GM12878 (cell line): ENCODE measurements around the gene CYP24A1. TPM values are rescaled to one million over a fixed set of nuclear protein-coding genes. Genes with fewer than 3 reads are reported as not detected.
A peak's percentile ranks its signal among the peaks of the same experiment; 100 is the strongest.

Experiments
- ATAC-seq: fragments of 200-7000 bp; cut with Tn5 transposase; 3 replicates; pipeline ENCODE4 v1.9.1; 2020; ENCODE audit warnings: mild to moderate bottlenecking, moderate library complexity
- BruUV-seq: library from RNA; stranded (reverse); fragments of 400-500 nt; replicated peaks from 2 replicates; lab custom pipeline; 2021; lab: Mats Ljungman, UMichigan
- CTCF ChIA-PET: fragments of 300-600 bp; sonication (Branson Sonifier 250); formaldehyde crosslinking; extraction: SDS; loops from one replicate; lab custom pipeline; 2021; ENCODE audit warnings: inconsistent platforms; lab: Yijun Ruan, JAX
- POLR2A ChIA-PET: fragments of 350-600 bp; formaldehyde crosslinking; extraction: SDS; loops from one replicate; lab custom pipeline; 2021; ENCODE audit warnings: inconsistent platforms; lab: Charles Lee
- RAD21 ChIA-PET: fragments of 300-600 bp; sonication (Branson Sonifier 250); formaldehyde crosslinking; loops from one replicate; lab custom pipeline; 2023; ENCODE audit warnings: antibody characterized with exemption; ENCODE audit not compliant: unreplicated experiment; lab: Charles Lee
- SMC1A ChIA-PET: fragments of 300-600 bp; sonication (Branson Sonifier 250); formaldehyde crosslinking; loops from one replicate; lab custom pipeline; 2023; ENCODE audit not compliant: unreplicated experiment, uncharacterized antibody; lab: Charles Lee
- DNase-seq: peaks from one replicate; pipeline ENCODE4 v3.0.0-alpha.2; 2011; ENCODE audit warnings: low read depth, low spot score
- FAIRE-seq: peaks from 3 replicates; lab custom pipeline; 2011; peaks lifted over from hg19 to GRCh38; lab: Jason Lieb, UNC
- H2AFZ ChIP-seq: 2 replicates; pipeline ENCODE4 v1.6.0; 2011; ENCODE audit warnings: low read depth, low read length, control low read depth; ENCODE audit not compliant: control insufficient read depth
- H3K27ac ChIP-seq: 2 replicates; pipeline ENCODE4 v1.5.1; 2011; ENCODE audit warnings: control low read depth; ENCODE audit not compliant: control insufficient read depth, insufficient read depth
- H3K27me3 ChIP-seq, 2 experiments: replicated peaks in 1 of 2; 2 replicates each; pipeline versions ENCODE4 v1.6.0 to v1.6.1; 2011; ENCODE audit warnings: low read length in 1 of 2; ENCODE audit not compliant: control insufficient read depth in 2 of 2, insufficient read depth in 2 of 2
- H3K36me3 ChIP-seq, 2 experiments: 2 replicates each; pipeline ENCODE4 v1.5.1; 2011; ENCODE audit warnings: low read length in 1 of 2; ENCODE audit not compliant: control insufficient read depth in 2 of 2, insufficient read depth in 2 of 2
- H3K4me1 ChIP-seq: 2 replicates; pipeline ENCODE4 v1.6.1; 2011; ENCODE audit warnings: mild to moderate bottlenecking, low read length, moderate library complexity, mixed read lengths; ENCODE audit not compliant: control insufficient read depth, insufficient read depth
- H3K4me2 ChIP-seq: 2 replicates; pipeline ENCODE4 v1.6.0; 2011; ENCODE audit warnings: control low read depth; ENCODE audit not compliant: control insufficient read depth, insufficient read depth
- H3K4me3 ChIP-seq: fragments of 200-600 bp; sonication (generic); 2 replicates; pipeline ENCODE4 v1.5.1; 2016
- H3K79me2 ChIP-seq: 2 replicates; pipeline ENCODE4 v1.6.0; 2011; ENCODE audit warnings: low read length; ENCODE audit not compliant: control insufficient read depth, insufficient read depth
- H3K9ac ChIP-seq: 2 replicates; pipeline ENCODE4 v1.8.0; 2011; ENCODE audit warnings: low read length, control low read depth, mixed read lengths; ENCODE audit not compliant: control insufficient read depth, insufficient read depth
- H3K9me3 ChIP-seq: replicated peaks from 3 replicates; pipeline ENCODE4 v1.5.1; 2011; ENCODE audit warnings: mild to moderate bottlenecking, low read length; ENCODE audit not compliant: control insufficient read depth, insufficient read depth
- H4K20me1 ChIP-seq: 2 replicates; pipeline ENCODE4 v1.6.0; 2011; ENCODE audit not compliant: control insufficient read depth, insufficient read depth
- ELK1 ChIP-seq: IDR thresholded peaks from 2 replicates; pipeline ENCODE4 v1.6.1; 2012; ENCODE audit warnings: low read depth, low read length, improper control_type of control experiment
- NFXL1 ChIP-seq: fragments of 450-650 bp; IDR thresholded peaks from 2 replicates; pipeline ENCODE4 v1.6.1; 2017; ENCODE audit warnings: antibody characterized with exemption, mild to moderate bottlenecking, borderline replicate concordance
- NFYB ChIP-seq: IDR thresholded peaks from 2 replicates; pipeline ENCODE4 v1.6.1; 2011; ENCODE audit warnings: low read depth, mild to moderate bottlenecking, low read length, improper control_type of control experiment, moderate library complexity; ENCODE audit not compliant: insufficient read depth
- RELB ChIP-seq: fragments of 450-650 bp; IDR thresholded peaks from 2 replicates; pipeline ENCODE4 v1.6.1; 2017; ENCODE audit warnings: low read depth, mild to moderate bottlenecking, moderate library complexity
- WGBS: methylation state at CpG from one replicate; pipeline ENCODE4 v1.1.6; 2016; ENCODE audit warnings: low lambda C conversion rate; ENCODE audit not compliant: insufficient replicate concordance, insufficient coverage; ENCODE audit errors: missing lambda C conversion rate; 5-methylcytosine and 5-hydroxymethylcytosine counted together
- in situ Hi-C: fragments of 300-500 bp; cut with MboI; formaldehyde crosslinking; loops from 9 replicates; pipeline ENCODE4 v1.14.3; 2018; ENCODE audit warnings: mixed read lengths
- intact Hi-C: fragments of 100-400 bp; cut with micrococcal nuclease; formaldehyde crosslinking; loops from one replicate; pipeline ENCODE4 v1.14.2; 2022; ENCODE audit not compliant: unreplicated experiment
- polyA plus RNA-seq, 11 experiments: library from polyadenylated mRNA; depleted of rRNA in 4 of 11; unstranded in 6 of 11; stranded (reverse) in 5 of 11; fragments of >200 nt; fragmentation: Nextera tagmentation in 4 of 11; fragmentation: Illumina TruSeq in 1 of 11; extraction: Ambion mirVana in 4 of 11; extraction: Trizol in 1 of 11; gene quantifications; 1 replicate in 1 of 11; 2 replicates in 10 of 11; pipeline versions ENCODE4 v1.2.1 to v1.2.3, GENCODE V29; 2011 to 2016; ENCODE audit warnings: inconsistent platforms in 2 of 11, missing spikeins in 2 of 11, low read depth in 1 of 11
- total RNA-seq, 4 experiments: library from RNA; depleted of rRNA in 3 of 4; stranded (reverse); fragments of >200 nt in 3 of 4; fragmentation: Illumina TruSeq in 1 of 4; extraction: Trizol in 1 of 4; gene quantifications; 2 replicates each; pipeline versions ENCODE4 v1.2.1 to v1.2.3, GENCODE V29; 2013 to 2021
- TF ChIP-seq, protein P1 (sequence below): fragments of 450-650 bp; IDR thresholded peaks from 2 replicates; pipeline ENCODE4 v1.6.1; 2018; ENCODE audit warnings: mild to moderate bottlenecking, low read depth, moderate library complexity; ENCODE audit not compliant: partially characterized antibody

Gene CYP24A1
- total and polyA plus RNA-seq, 10 of the 15 experiments (the other 5 are each of a cell fraction or from before 2014, with no cell fraction given), result 0.69 TPM; not detected in 9

DNA sequence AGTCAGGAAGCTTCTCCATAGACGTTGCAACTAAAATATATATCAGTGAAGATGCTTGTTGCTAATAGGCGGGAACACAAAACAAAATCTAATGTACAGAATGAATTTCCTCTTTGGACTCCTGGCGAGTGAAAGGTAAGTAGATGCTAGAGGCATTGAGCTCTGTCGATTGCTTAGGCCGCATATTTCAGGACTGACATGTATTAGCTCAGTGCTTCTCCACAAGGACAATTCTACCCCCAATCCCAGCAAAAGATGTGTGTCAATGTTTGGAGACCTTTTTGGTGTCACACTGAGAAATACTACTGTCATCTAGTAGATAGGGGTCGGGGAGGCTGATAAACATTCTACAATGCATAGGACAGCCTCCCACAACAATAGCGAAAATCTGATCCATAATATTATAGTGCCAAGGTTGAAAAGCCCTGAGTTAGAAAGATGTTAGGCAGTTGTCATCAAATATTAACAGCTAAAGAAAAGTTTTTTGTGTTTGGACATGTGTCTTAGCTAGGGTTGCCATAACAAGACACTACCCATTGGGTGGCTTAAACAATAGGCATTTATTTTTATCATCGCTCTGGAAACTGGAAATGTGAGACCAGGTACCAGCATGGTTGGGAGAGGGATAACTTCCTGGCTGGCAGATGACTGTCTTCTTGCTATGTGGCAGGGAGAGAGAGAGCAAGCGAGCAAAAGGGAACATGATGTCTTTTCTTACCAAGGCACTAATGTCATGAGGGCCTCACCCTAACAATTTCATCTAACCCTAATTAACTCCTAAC is 55.4 kb downstream of the CYP24A1 start (continued):
- TF ChIP-seq, protein P1, sequence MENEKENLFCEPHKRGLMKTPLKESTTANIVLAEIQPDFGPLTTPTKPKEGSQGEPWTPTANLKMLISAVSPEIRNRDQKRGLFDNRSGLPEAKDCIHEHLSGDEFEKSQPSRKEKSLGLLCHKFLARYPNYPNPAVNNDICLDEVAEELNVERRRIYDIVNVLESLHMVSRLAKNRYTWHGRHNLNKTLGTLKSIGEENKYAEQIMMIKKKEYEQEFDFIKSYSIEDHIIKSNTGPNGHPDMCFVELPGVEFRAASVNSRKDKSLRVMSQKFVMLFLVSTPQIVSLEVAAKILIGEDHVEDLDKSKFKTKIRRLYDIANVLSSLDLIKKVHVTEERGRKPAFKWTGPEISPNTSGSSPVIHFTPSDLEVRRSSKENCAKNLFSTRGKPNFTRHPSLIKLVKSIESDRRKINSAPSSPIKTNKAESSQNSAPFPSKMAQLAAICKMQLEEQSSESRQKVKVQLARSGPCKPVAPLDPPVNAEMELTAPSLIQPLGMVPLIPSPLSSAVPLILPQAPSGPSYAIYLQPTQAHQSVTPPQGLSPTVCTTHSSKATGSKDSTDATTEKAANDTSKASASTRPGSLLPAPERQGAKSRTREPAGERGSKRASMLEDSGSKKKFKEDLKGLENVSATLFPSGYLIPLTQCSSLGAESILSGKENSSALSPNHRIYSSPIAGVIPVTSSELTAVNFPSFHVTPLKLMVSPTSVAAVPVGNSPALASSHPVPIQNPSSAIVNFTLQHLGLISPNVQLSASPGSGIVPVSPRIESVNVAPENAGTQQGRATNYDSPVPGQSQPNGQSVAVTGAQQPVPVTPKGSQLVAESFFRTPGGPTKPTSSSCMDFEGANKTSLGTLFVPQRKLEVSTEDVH, result no peak
- TF ChIP-seq, all 136 proteins: peak for 0

GRCh38 chr20:54116550-54117235 is 57.1 kb downstream of the CYP24A1 start:
- Histone ChIP-seq H3K9me3 (no peaks in the 10 kb centered on the region; the same call in 2 of the 3 replicates), H4K20me1 (no peaks in the 10 kb centered on the region), H3K27ac (no peak overlapping the region), H3K79me2 (no peaks in the 10 kb centered on the region), H2AFZ (no peak overlapping the region), H3K27me3 (no peaks in the 10 kb centered on the region), H3K36me3 (no peaks in the 10 kb centered on the region), H3K4me3 (no peak overlapping the region), H3K4me1 (no peaks in the 10 kb centered on the region), H3K9ac (no peak overlapping the region), H3K4me2 (no peak overlapping the region)
- 38% methylated on average over 4 of the region's 4 CpGs for WGBS
- intact Hi-C loops, result no loop called here
- RAD21 ChIA-PET, result no interaction called here
- peak; percentile 74; the same call in 1 of the 2 replicates for TF ChIP-seq NFXL1
- no peak for TF ChIP-seq RELB
- no peak for TF ChIP-seq ELK1
- no peak for TF ChIP-seq NFYB
- ATAC-seq (no peak), DNase-seq (no peak), FAIRE-seq (no peak)
- POLR2A ChIA-PET, result no interaction called here
- SMC1A ChIA-PET, result no interaction called here
- no TSS peak for BruUV-seq
- CTCF ChIA-PET, result no interaction called here
- in situ Hi-C loops, result no loop called here
